DMS79 (cell line): ENCODE measurements around the gene OSTN.

Source experiments
- DNase-seq: peaks from one replicate; lab custom pipeline; 2025; lab: John Stamatoyannopoulos, UW

The OSTN gene

GRCh38 chr3:191314109-191314728 is 115.2 kb downstream of the OSTN start:
- DNase-seq, result no peak
